Sigmoid colon (tissue), 7 donors: ENCODE measurements around the gene ATOH8. TPM values are rescaled to one million over a fixed set of nuclear protein-coding genes. Genes with fewer than 3 reads are reported as not detected.
A peak's percentile ranks its signal among the peaks of the same experiment; 100 is the strongest.

Source experiments
- DNase-seq: peaks from one replicate; pipeline ENCODE4 v3.0.0-alpha.2; 2019
- H3K27ac ChIP-seq, 4 donors: fragments of 200-600 bp; sonication (generic); one replicate each; pipeline ENCODE4 v1.5.1; 2016 to 2019; ENCODE audit warnings: mild to moderate bottlenecking in 1 of 4
- H3K27me3 ChIP-seq, 3 donors: fragments of 200-600 bp; sonication (generic); one replicate each; pipeline ENCODE4 v1.5.1; 2019; ENCODE audit warnings: mild to moderate bottlenecking in 1 of 3
- H3K36me3 ChIP-seq, 4 donors: fragments of 200-600 bp; sonication (generic); one replicate each; pipeline ENCODE4 v1.5.1; 2016 to 2019
- H3K4me1 ChIP-seq, 4 donors: fragments of 200-600 bp; sonication (generic); one replicate each; pipeline ENCODE4 v1.5.1; 2017 to 2019
- H3K4me3 ChIP-seq, 4 donors: fragments of 200-600 bp; sonication (generic); one replicate each; pipeline ENCODE4 v1.5.1; 2017 to 2019; ENCODE audit warnings: mild to moderate bottlenecking in 2 of 4, moderate library complexity in 1 of 4
- H3K9me3 ChIP-seq, 4 donors: fragments of 200-600 bp in 3 of 4; sonication (generic) in 3 of 4; one replicate each; pipeline versions ENCODE4 v1.5.1 to v1.6.1; 2013 to 2019
- EP300 ChIP-seq, 4 donors: sonication (generic); formaldehyde crosslinking; IDR thresholded peaks; one replicate each; pipeline ENCODE4 v1.6.1; 2017; ENCODE audit warnings: antibody characterized with exemption in 4 of 4
- POLR2A ChIP-seq, 2 donors: fragments of 450-650 bp; IDR thresholded peaks; one replicate each; pipeline ENCODE4 v1.6.1; 2016; ENCODE audit warnings: antibody characterized with exemption in 2 of 2, mild to moderate bottlenecking in 2 of 2, moderate library complexity in 2 of 2
- POLR2AphosphoS5 ChIP-seq, 4 donors: sonication (generic); formaldehyde crosslinking; IDR thresholded peaks; one replicate each; pipeline ENCODE4 v1.6.1; 2017; ENCODE audit warnings: antibody characterized with exemption in 4 of 4
- WGBS, 2 donors: extraction: QIAGEN DNeasy Blood & Tissue Kit; methylation state at CpG; one replicate each; pipeline ENCODE4 v1.1.7; 2013; 5-methylcytosine and 5-hydroxymethylcytosine counted together
- intact Hi-C: fragments of 100-400 bp; cut with DNase I; formaldehyde crosslinking; loops from one replicate; pipeline ENCODE4 v1.15.1; 2023
- polyA plus RNA-seq, 3 donors: library from polyadenylated mRNA; stranded (reverse); fragments of 200-250 nt; gene quantifications; one replicate each; pipeline ENCODE4 v1.2.3, GENCODE V29; 2013
- total RNA-seq, 4 donors: library from RNA; depleted of rRNA; stranded (reverse); fragments of >200 nt; gene quantifications; one replicate each; pipeline ENCODE4 v1.1.0, GENCODE V29; 2016
- TF ChIP-seq, protein P1 (sequence below), 4 experiments: fragments of 450-650 bp in 3 of 4; fragments of 200-600 bp in 1 of 4; IDR thresholded peaks; one replicate each; pipeline ENCODE4 v1.5.1; 2016 to 2019; ENCODE audit warnings: antibody characterized with exemption in 4 of 4, mild to moderate bottlenecking in 3 of 4, moderate library complexity in 2 of 4
- donor health status: healthy with polysubstance abuse.
- donor health status: Bipolar disorder and iron deficiency.
- donor health status: healthy.

Gene ATOH8
- total and polyA plus RNA-seq, 7 donors, result 1.6 to 20.6 (median 12.4) TPM

DNA sequence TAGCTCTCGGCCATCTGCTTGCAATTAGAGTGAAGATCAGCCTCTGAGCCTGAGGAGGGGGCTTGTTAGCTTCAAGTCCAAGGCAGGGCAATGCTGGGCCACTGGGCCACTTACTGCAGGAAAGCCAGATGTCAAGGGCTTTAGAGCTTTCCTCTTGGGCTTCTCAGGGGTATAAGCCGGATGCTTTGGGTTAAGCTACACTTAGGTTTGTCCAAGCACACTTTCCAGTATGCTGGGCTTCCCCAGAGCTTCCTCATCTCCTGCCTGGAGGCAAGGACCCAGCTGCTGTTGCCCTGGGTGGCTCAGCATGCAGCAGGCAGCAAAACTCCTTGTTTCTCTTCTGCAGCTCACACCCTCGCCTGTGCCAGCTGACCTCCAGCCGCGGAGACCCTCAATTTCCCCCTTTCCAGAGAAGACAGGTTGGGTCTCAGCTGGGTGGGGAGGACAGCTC, 29.0 kb upstream of the ATOH8 start:
- H3K27ac ChIP-seq, result peak overlapping the region in 2 of 4 donors; percentile 1 to 2
- no peaks in the 10 kb centered on the region for H3K9me3 ChIP-seq
- peaks cover 0 to 13% (median 8%) of the 10 kb centered on the region in 4 donors for H3K4me1 ChIP-seq
- H3K36me3 ChIP-seq, result no peaks in the 10 kb centered on the region
- DNase-seq, result no peak
- WGBS, 2 donors, result 85 to 87% methylated on average over 5 of the region's 5 CpGs
- TF ChIP-seq, protein P1, sequence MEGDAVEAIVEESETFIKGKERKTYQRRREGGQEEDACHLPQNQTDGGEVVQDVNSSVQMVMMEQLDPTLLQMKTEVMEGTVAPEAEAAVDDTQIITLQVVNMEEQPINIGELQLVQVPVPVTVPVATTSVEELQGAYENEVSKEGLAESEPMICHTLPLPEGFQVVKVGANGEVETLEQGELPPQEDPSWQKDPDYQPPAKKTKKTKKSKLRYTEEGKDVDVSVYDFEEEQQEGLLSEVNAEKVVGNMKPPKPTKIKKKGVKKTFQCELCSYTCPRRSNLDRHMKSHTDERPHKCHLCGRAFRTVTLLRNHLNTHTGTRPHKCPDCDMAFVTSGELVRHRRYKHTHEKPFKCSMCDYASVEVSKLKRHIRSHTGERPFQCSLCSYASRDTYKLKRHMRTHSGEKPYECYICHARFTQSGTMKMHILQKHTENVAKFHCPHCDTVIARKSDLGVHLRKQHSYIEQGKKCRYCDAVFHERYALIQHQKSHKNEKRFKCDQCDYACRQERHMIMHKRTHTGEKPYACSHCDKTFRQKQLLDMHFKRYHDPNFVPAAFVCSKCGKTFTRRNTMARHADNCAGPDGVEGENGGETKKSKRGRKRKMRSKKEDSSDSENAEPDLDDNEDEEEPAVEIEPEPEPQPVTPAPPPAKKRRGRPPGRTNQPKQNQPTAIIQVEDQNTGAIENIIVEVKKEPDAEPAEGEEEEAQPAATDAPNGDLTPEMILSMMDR (IDR thresholded peaks at IDR 0.05), result no peak
- TF ChIP-seq POLR2AphosphoS5 (IDR thresholded peaks at IDR 0.05) (no peak), EP300 (IDR thresholded peaks at IDR 0.05) (no peak)
- no peaks in the 10 kb centered on the region for H3K27me3 ChIP-seq
- no peak overlapping the region for H3K4me3 ChIP-seq
- intact Hi-C loops, result loop anchor here (10.0 kb wide), 1 partner anchor 360 kb away; no protein-coding TSS in a partner anchor

DNA sequence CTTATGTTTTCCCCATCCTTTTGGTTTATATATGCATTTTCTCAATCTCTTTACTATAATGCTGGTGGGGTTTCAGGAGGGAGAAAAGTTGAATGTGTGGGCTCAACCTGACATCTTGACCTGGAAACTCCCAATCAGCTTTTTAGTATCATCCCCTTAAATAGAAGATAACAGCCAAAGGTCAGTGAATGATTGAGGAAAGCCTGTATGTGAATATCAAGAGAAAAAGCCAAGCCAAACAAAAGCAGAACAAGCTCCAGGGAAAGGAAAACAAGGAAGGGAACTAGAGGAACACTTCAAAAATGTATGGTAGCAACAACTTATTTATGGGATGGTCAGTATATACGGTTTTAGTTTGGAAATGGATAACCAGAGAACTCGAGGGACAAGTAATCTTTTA, 28.3 kb upstream of the ATOH8 start:
- peaks cover 0 to 10% (median 7%) of the 10 kb centered on the region in 4 donors for H3K4me1 ChIP-seq
- intact Hi-C loops, result loop anchor here (10.0 kb wide), 1 partner anchor 359 kb away; no protein-coding TSS in a partner anchor
- DNase-seq, result no peak
- TF ChIP-seq, protein P1 (IDR thresholded peaks at IDR 0.05), result no peak
- TF ChIP-seq EP300 (IDR thresholded peaks at IDR 0.05) (no peak), POLR2A (IDR thresholded peaks at IDR 0.05) (no peak), POLR2AphosphoS5 (IDR thresholded peaks at IDR 0.05) (no peak)
- H3K36me3 ChIP-seq, result no peaks in the 10 kb centered on the region
- H3K27me3 ChIP-seq, result no peaks in the 10 kb centered on the region
- WGBS, 2 donors, result 13 to 50% methylated on average over 2 of the region's 2 CpGs
- no peak overlapping the region for H3K4me3 ChIP-seq
- H3K9me3 ChIP-seq, result no peaks in the 10 kb centered on the region
- H3K27ac ChIP-seq, result no peak overlapping the region

DNA sequence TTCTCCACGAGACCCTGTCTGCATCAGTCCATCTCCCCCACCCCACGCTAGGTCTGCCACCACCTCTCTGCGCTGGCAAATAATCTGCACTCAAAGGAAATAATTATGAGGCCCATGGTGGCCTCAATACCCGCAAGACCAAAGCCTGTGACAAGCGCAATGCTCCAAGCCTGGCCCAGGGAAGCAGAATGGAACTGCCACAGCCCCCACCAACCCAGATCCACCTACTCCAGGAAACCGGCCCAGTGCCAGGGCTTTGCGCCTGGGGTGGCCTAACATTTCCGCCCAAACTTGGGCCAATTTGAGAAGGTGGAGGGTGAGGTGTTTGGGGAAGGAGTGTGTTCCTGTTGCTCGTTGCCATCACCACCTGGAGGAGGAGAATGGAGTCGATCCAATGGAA, 26.0 kb upstream of the ATOH8 start:
- no peaks in the 10 kb centered on the region for H3K9me3 ChIP-seq
- DNase-seq, result peak; percentile 60
- H3K4me1 ChIP-seq, result peaks cover 0 to 10% (median 7%) of the 10 kb centered on the region in 4 donors
- intact Hi-C loops, result loop anchor here (10.0 kb wide), 1 partner anchor 357 kb away; no protein-coding TSS in a partner anchor
- WGBS, 2 donors, result 81 to 86% methylated on average over 10 of the region's 10 CpGs
- H3K27me3 ChIP-seq, result no peaks in the 10 kb centered on the region
- H3K4me3 ChIP-seq, result no peak overlapping the region
- peak overlapping the region in 1 of 4 donors; percentile 34 for H3K27ac ChIP-seq
- H3K36me3 ChIP-seq, result no peaks in the 10 kb centered on the region
- TF ChIP-seq POLR2AphosphoS5 (IDR thresholded peaks at IDR 0.05), result no peak

DNA sequence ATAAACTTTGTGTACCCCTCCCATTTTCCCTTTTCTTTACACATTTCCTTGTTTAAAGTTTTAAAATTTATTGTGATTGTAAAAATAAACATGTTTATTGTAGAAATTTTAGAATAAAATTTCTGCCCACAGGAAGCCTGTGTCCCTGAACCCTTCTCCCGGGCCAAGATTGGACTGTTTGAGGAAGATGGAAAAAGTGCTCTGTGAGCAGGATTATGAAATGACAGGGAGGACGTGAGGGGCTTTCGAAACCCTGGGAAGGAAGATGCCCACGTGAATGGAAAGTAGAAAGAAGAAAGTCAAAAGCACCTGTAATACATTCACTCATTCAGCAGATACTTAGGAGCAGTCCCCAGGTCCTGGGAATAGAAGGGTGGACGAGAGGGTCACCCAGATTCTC, 25.4 kb upstream of the ATOH8 start:
- 58 to 69% methylated on average over 5 of the region's 5 CpGs for WGBS, 2 donors
- TF ChIP-seq EP300 (IDR thresholded peaks at IDR 0.05) (no peak), POLR2A (IDR thresholded peaks at IDR 0.05) (no peak), POLR2AphosphoS5 (IDR thresholded peaks at IDR 0.05) (no peak)
- TF ChIP-seq, protein P1 (IDR thresholded peaks at IDR 0.05), result no peak
- Histone ChIP-seq H3K36me3 (no peaks in the 10 kb centered on the region), H3K27me3 (no peaks in the 10 kb centered on the region), H3K4me1 (peaks cover 0 to 13% (median 7%) of the 10 kb centered on the region in 4 donors), H3K27ac (peak overlapping the region in 2 of 4 donors; percentile 20 to 34), H3K4me3 (no peak overlapping the region), H3K9me3 (no peaks in the 10 kb centered on the region)
- intact Hi-C loops, result loop anchor here (10.0 kb wide), 1 partner anchor 356 kb away; no protein-coding TSS in a partner anchor
- DNase-seq, result peak; percentile 52

DNA sequence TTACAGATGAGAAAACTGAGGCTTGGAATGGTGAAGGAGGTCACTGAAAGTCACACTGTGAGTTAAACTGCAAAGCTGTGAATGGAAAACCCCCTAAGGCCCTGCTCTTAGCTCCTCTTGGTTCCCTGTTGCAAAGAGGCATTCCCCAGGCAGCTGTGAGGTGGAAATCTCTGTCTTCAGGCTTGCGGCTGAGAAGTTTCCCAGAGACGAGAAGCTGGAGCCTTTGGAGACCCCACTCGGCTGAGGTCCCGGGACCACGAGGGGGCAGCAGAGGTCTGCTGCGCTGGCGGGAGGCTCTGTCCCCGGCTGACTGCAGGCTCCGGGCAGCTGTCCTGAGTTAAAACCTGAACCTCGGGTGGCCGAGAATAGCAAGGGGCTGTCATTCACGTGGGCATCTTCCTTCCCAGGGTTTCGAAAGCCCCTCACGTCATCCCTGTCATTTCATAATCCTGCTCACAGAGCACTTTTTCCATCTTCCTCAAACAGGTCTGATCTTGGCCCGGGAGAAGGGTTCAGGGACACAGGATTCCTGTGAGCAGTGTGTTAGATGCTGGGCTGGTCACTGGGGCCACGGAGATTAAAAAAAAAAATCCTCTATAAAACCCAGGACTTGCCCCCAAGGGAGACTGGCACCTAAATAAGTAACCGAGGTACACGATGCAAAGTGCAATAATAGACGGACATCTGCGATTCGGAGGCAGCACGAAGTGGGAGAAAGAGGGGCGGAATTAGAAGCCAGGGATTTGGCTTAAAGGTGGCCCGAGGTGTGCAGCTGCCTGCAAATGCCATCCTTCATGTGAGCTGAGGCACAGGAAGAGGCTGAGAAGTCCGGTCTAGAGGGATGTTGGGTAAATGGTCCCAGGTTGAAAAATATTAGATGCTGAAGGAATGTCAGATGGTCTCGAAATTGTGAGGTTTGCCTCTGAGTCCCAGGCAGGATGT, 24.6 kb upstream of the ATOH8 start:
- Histone ChIP-seq H3K27ac (peak overlapping the region in 2 of 4 donors; percentile 20 to 39), H3K4me1 (peaks cover 0 to 13% (median 10%) of the 10 kb centered on the region in 4 donors), H3K27me3 (no peaks in the 10 kb centered on the region), H3K36me3 (no peaks in the 10 kb centered on the region), H3K9me3 (no peaks in the 10 kb centered on the region), H3K4me3 (no peak overlapping the region)
- TF ChIP-seq EP300 (IDR thresholded peaks at IDR 0.05) (peak in 1 of 4 donors; percentile 44), POLR2AphosphoS5 (IDR thresholded peaks at IDR 0.05) (peak in 2 of 4 donors; percentile 23 to 32), POLR2A (IDR thresholded peaks at IDR 0.05) (no peak)
- TF ChIP-seq, protein P1 (IDR thresholded peaks at IDR 0.05), result peak; percentile 81 to 97 (median 91)
- 36 to 39% methylated on average over 26 of the region's 26 CpGs for WGBS, 2 donors
- peak; percentile 94 for DNase-seq
- intact Hi-C loops, result loop anchor here (1.0 to 10.0 kb wide), 2 partner anchors 85 to 356 kb away; no protein-coding TSS in a partner anchor
